SJCRH30 (cell line): ENCODE results near the gene NOSIP. TPM values are rescaled to one million over a fixed set of nuclear protein-coding genes. Genes with fewer than 3 reads are reported as not detected.

Experiments
- DNase-seq, 2 experiments: peaks; one replicate each; pipeline ENCODE4 v3.0.0-alpha.2; 2015 to 2020
- H3K27ac ChIP-seq: fragments of 250-450 bp; sonication (Bioruptor Pico); 2 replicates; pipeline ENCODE4 v1.5.1; 2020; ENCODE audit warnings: mild to moderate bottlenecking, moderate library complexity
- H3K27me3 ChIP-seq: fragments of 250-450 bp; sonication (Bioruptor Pico); 2 replicates; pipeline ENCODE4 v1.5.1; 2020; ENCODE audit warnings: mild to moderate bottlenecking, moderate library complexity
- H3K36me3 ChIP-seq: fragments of 250-450 bp; sonication (Bioruptor Pico); 2 replicates; pipeline ENCODE4 v1.5.1; 2020; ENCODE audit warnings: mild to moderate bottlenecking, moderate library complexity
- H3K4me1 ChIP-seq: fragments of 250-450 bp; sonication (Bioruptor Pico); 2 replicates; pipeline ENCODE4 v1.5.1; 2020; ENCODE audit warnings: mild to moderate bottlenecking, moderate library complexity
- H3K4me3 ChIP-seq: fragments of 250-450 bp; sonication (Bioruptor Pico); 2 replicates; pipeline ENCODE4 v1.5.1; 2020; ENCODE audit warnings: mild to moderate bottlenecking, moderate library complexity
- H3K9me3 ChIP-seq: fragments of 250-450 bp; sonication (Bioruptor Pico); replicated peaks from 2 replicates; pipeline ENCODE4 v1.5.1; 2020; ENCODE audit warnings: mild to moderate bottlenecking, moderate library complexity
- total RNA-seq: library from RNA; depleted of rRNA; stranded (reverse); fragments of >200 nt; shearing (Covaris generic); gene quantifications from 2 replicates; pipeline ENCODE4 v1.2.3, GENCODE V29; 2014

Gene NOSIP
- total RNA-seq, 1 experiment from 2014 or later: 54.2 TPM

DNA sequence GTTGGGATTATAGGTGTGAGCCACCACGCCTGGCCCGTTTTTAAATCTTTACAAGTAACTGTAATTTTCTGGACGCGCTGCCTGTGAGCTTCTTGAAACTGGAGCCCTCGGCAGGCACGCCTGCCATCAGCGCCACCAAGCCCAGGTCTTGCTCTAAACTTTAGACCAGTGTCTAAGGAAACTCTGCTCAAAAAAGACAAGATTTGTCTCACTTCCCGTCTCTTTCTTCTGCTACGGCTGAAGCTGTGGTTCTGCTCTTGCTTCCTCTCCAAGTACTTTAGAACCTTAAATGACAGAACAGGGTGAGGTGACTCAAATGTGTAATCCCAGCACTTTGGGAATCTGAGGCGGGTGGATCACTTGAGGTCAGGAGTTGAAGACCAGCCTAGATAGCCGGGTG, 27.6 kb downstream of the NOSIP start:
- H3K27ac ChIP-seq: no peak overlapping the region
- no peaks in the 10 kb centered on the region for H3K4me1 ChIP-seq
- peaks cover 19% of the 10 kb centered on the region for H3K36me3 ChIP-seq
- H3K4me3 ChIP-seq: no peak overlapping the region
- DNase-seq: no peak
- H3K27me3 ChIP-seq: no peaks in the 10 kb centered on the region
- no peaks in the 10 kb centered on the region for H3K9me3 ChIP-seq

DNA sequence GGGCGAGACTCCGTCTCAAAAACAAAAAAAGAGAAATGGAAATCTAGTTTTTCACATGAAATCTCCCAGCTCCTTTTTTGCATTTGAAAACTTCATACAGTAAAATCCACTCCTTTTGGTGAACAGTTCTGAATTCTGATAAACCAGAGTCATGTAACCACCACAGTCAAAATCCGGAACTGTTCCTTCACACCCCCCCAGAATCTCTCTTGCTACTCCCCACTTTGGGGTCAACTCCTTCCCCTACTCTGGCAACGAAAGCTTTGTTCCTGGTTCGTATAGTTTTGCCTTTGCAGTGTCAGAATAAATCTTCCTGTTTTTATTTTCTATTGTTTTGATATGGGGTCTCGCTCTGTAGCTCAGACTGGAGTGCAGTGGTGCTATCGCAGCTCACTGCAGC, 28.8 kb downstream of the NOSIP start:
- 0 out of 2 replicates have a peak, but pooled peaks cover 2% of the 10 kb centered on the region for H3K4me1 ChIP-seq
- no peak overlapping the region for H3K27ac ChIP-seq
- no peaks in the 10 kb centered on the region for H3K9me3 ChIP-seq
- no peak overlapping the region for H3K4me3 ChIP-seq
- H3K36me3 ChIP-seq: peaks cover 8% of the 10 kb centered on the region
- no peaks in the 10 kb centered on the region for H3K27me3 ChIP-seq
- no peak for DNase-seq

GRCh38 chr19:49549045-49549444, 31.3 kb downstream of the NOSIP start:
- Histone ChIP-seq H3K4me3 (no peak overlapping the region), H3K36me3 (no peaks in the 10 kb centered on the region; the same call in 1 of the 2 replicates), H3K4me1 (0 out of 2 replicates have a peak, but pooled peaks cover 2% of the 10 kb centered on the region), H3K9me3 (no peaks in the 10 kb centered on the region), H3K27ac (no peak overlapping the region), H3K27me3 (no peaks in the 10 kb centered on the region)
- no peak for DNase-seq

GRCh38 chr19:49546825-49547565, 33.4 kb downstream of the NOSIP start:
- 0 out of 2 replicates have a peak overlapping the region, but pooled peaks have one; percentile 14 for H3K27ac ChIP-seq

GRCh38 chr19:49544154-49544553, 36.2 kb downstream of the NOSIP start:
- H3K27me3 ChIP-seq: no peaks in the 10 kb centered on the region
- 0 out of 2 replicates have a peak, but pooled peaks cover 2% of the 10 kb centered on the region for H3K4me1 ChIP-seq
- no peaks in the 10 kb centered on the region for H3K9me3 ChIP-seq
- DNase-seq: no peak
- H3K36me3 ChIP-seq: 0 out of 2 replicates have a peak, but pooled peaks cover 1% of the 10 kb centered on the region
- no peak overlapping the region for H3K27ac ChIP-seq
- no peak overlapping the region for H3K4me3 ChIP-seq

More at GRCh38 chr19:49546825-49547565, 33.4 kb downstream of the NOSIP start:
- H3K36me3 ChIP-seq: no peaks in the 10 kb centered on the region
- no peaks in the 10 kb centered on the region for H3K9me3 ChIP-seq
- H3K4me3 ChIP-seq: peak overlapping the region; percentile 36
- DNase-seq: peak; percentile 83 to 96
- no peaks in the 10 kb centered on the region for H3K27me3 ChIP-seq
- H3K4me1 ChIP-seq: 0 out of 2 replicates have a peak, but pooled peaks cover 2% of the 10 kb centered on the region

DNA sequence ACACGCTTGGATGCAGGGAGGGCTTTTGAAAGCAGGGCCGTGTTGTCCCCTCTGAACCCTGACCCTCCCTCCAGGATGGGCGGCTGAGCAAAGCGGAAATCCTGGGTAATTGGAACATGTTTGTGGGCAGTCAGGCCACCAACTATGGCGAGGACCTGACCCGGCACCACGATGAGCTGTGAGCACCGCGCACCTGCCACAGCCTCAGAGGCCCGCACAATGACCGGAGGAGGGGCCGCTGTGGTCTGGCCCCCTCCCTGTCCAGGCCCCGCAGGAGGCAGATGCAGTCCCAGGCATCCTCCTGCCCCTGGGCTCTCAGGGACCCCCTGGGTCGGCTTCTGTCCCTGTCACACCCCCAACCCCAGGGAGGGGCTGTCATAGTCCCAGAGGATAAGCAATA, 37.3 kb downstream of the NOSIP start:
- Histone ChIP-seq H3K4me1 (0 out of 2 replicates have a peak, but pooled peaks cover 2% of the 10 kb centered on the region), H3K9me3 (no peaks in the 10 kb centered on the region), H3K4me3 (no peak overlapping the region), H3K36me3 (0 out of 2 replicates have a peak, but pooled peaks cover 3% of the 10 kb centered on the region), H3K27ac (no peak overlapping the region), H3K27me3 (no peaks in the 10 kb centered on the region)
- no peak for DNase-seq

DNA sequence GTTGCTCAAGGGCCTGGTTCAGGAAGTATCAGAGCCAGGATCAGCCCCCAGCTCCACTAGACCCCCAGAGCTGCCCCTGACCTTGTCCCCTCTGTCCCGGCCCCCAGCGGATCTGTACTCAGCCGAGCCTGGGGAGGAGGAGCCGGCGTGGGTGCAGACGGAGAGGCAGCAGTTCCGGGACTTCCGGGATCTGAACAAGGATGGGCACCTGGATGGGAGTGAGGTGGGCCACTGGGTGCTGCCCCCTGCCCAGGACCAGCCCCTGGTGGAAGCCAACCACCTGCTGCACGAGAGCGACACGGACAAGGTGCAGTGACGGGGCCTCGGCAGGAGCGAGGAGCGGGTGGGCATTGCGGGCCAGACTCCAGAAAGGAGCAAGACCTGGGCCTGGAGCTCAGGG, 37.9 kb downstream of the NOSIP start:
- no peaks in the 10 kb centered on the region for H3K27me3 ChIP-seq
- H3K36me3 ChIP-seq: 0 out of 2 replicates have a peak, but pooled peaks cover 3% of the 10 kb centered on the region
- H3K27ac ChIP-seq: no peak overlapping the region
- DNase-seq: no peak
- no peaks in the 10 kb centered on the region for H3K9me3 ChIP-seq
- H3K4me3 ChIP-seq: no peak overlapping the region
- H3K4me1 ChIP-seq: 0 out of 2 replicates have a peak, but pooled peaks cover 2% of the 10 kb centered on the region

DNA sequence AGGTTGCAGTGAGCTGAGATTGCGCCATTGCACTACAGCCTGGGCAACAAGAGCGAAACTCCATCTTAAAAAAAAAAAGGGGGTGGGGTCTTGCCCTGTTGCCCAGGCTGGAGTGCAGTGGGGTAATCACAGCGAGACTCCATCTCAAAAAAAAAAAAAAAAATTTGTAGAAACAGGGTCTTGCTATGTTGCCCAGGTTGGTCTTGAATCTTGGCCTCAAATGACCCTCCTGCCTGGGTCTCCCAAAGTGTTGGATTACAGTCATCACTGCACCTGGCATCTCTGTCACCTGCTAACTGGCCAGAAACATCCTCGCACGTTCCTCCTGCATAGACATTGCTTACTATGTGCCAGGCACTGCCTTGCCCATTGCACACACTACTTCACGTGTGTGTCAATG, 38.4 kb downstream of the NOSIP start:
- no peak for DNase-seq
- Histone ChIP-seq H3K4me3 (no peak overlapping the region), H3K4me1 (0 out of 2 replicates have a peak, but pooled peaks cover 2% of the 10 kb centered on the region), H3K27me3 (no peaks in the 10 kb centered on the region), H3K36me3 (0 out of 2 replicates have a peak, but pooled peaks cover 3% of the 10 kb centered on the region), H3K27ac (no peak overlapping the region), H3K9me3 (no peaks in the 10 kb centered on the region)

GRCh38 chr19:49539192-49539952, 41.0 kb downstream of the NOSIP start:
- Histone ChIP-seq H3K27me3 (no peaks in the 10 kb centered on the region), H3K27ac (no peak overlapping the region), H3K36me3 (0 out of 2 replicates have a peak, but pooled peaks cover 3% of the 10 kb centered on the region), H3K4me1 (no peaks in the 10 kb centered on the region), H3K4me3 (no peak overlapping the region), H3K9me3 (no peaks in the 10 kb centered on the region)
- no peak for DNase-seq

DNA sequence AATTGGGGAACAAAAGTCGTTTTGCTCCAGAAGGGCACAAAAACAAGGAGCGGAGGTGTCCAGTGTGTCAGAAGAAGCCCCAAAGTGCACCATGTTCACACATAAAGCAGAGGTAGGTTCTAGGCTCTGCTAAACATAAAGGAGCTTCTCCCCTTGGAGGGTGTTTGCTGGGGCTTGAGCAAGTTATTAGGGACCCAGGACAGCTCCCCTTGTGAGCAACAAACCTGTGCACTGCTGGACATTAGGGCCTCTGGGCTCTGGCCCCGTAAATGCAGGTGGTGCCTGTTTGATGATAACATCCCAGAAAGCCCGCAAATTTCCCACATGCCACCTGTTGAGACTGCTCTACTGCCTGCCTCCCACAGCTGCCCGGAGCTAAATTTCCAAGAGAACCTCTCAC, 41.7 kb downstream of the NOSIP start:
- Histone ChIP-seq H3K36me3 (0 out of 2 replicates have a peak, but pooled peaks cover 3% of the 10 kb centered on the region), H3K9me3 (no peaks in the 10 kb centered on the region), H3K4me1 (no peaks in the 10 kb centered on the region), H3K4me3 (no peak overlapping the region), H3K27me3 (no peaks in the 10 kb centered on the region), H3K27ac (no peak overlapping the region)
- DNase-seq: no peak

DNA sequence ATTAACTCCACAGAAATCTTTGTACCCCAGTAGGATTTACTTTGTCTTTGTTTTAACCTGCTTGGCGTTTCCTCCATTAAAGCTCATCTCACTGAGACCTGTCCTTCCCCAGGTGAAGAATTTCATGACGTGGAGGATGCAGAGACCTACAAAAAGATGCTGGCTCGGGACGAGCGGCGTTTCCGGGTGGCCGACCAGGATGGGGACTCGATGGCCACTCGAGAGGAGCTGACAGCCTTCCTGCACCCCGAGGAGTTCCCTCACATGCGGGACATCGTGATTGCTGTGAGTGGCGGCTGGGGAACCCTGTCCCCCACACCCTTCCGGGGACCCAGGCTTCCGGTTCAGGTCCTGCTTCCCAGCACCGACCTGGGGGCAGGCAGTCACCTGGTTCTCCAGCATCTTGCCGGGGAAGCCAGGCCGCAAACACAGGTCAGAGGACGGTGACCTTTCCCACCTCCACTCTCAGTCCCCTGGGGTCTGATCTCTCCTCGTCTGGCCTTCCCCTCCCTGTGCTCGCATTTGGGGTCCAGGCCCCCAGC, 43.4 kb downstream of the NOSIP start:
- Histone ChIP-seq H3K27me3 (no peaks in the 10 kb centered on the region), H3K27ac (no peak overlapping the region), H3K36me3 (peaks cover 8% of the 10 kb centered on the region; the same call in 1 of the 2 replicates), H3K4me3 (no peak overlapping the region), H3K9me3 (no peaks in the 10 kb centered on the region), H3K4me1 (no peaks in the 10 kb centered on the region)
- DNase-seq: no peak

- H3K27ac ChIP-seq: no peak overlapping the region
- H3K4me3 ChIP-seq: no peak overlapping the region
- peaks cover 8% of the 10 kb centered on the region; the same call in 1 of the 2 replicates for H3K36me3 ChIP-seq
- DNase-seq: no peak
- no peaks in the 10 kb centered on the region for H3K27me3 ChIP-seq
- no peaks in the 10 kb centered on the region for H3K4me1 ChIP-seq
- no peaks in the 10 kb centered on the region for H3K9me3 ChIP-seq
Observed at GRCh38 chr19:49534632-49535385, 45.5 kb downstream of the NOSIP start.

- H3K27ac ChIP-seq: no peak overlapping the region
- no peaks in the 10 kb centered on the region for H3K4me1 ChIP-seq
- DNase-seq: no peak
- no peaks in the 10 kb centered on the region for H3K27me3 ChIP-seq
- no peaks in the 10 kb centered on the region for H3K9me3 ChIP-seq
- H3K36me3 ChIP-seq: peaks cover 5% of the 10 kb centered on the region; the same call in 1 of the 2 replicates
- no peak overlapping the region for H3K4me3 ChIP-seq
Observed at GRCh38 chr19:49533551-49534488, 46.5 kb downstream of the NOSIP start.
